Astrocyte of the spinal cord (primary cell): ENCODE measurements around the gene SLC2A2.
A peak's percentile ranks its signal among the peaks of the same experiment; 100 is the strongest.

Experiments
- DNase-seq: peaks from one replicate; pipeline ENCODE4 v3.0.0; 2011; ENCODE audit warnings: low read depth, low spot score
- H3K4me3 ChIP-seq: 2 replicates; pipeline ENCODE4 v1.5.1; 2011; ENCODE audit warnings: low read depth, mild to moderate bottlenecking, low read length, moderate library complexity
- CTCF ChIP-seq: IDR thresholded peaks from 2 replicates; pipeline ENCODE4 v1.5.1; 2012; ENCODE audit warnings: low read depth, mild to moderate bottlenecking, low read length, inconsistent platforms
- in situ Hi-C: cut with HindIII; loops from 2 replicates; pipeline ENCODE4 v1.10.0; 2017; ENCODE audit warnings: low sequenced_read_pairs

The SLC2A2 gene

GRCh38 chr3:171021377-171021776, 5.1 kb downstream of the SLC2A2 start:
- no peak for DNase-seq
- H3K4me3 ChIP-seq = no peak overlapping the region
- in situ Hi-C loops = no loop called here
- TF ChIP-seq CTCF = no peak

GRCh38 chr3:171018156-171018935, 8.2 kb downstream of the SLC2A2 start:
- in situ Hi-C loops = no loop called here

GRCh38 chr3:171013822-171014748, 12.4 kb downstream of the SLC2A2 start:
- TF ChIP-seq CTCF = no peak
- DNase-seq = no peak
- in situ Hi-C loops = no loop called here
- H3K4me3 ChIP-seq = no peak overlapping the region

More at GRCh38 chr3:171018156-171018935, 8.2 kb downstream of the SLC2A2 start:
- H3K4me3 ChIP-seq = no peak overlapping the region
- peak; percentile 36 for TF ChIP-seq CTCF
- no peak for DNase-seq

- DNase-seq = no peak
- in situ Hi-C loops = no loop called here
- no peak overlapping the region for H3K4me3 ChIP-seq
- no peak for TF ChIP-seq CTCF
Observed at GRCh38 chr3:171011873-171012336, 14.6 kb downstream of the SLC2A2 start.

GRCh38 chr3:171011109-171011872, 15.2 kb downstream of the SLC2A2 start:
- in situ Hi-C loops = no loop called here
- TF ChIP-seq CTCF = no peak
- H3K4me3 ChIP-seq = no peak overlapping the region
- DNase-seq = no peak

GRCh38 chr3:171007316-171007715, 19.2 kb downstream of the SLC2A2 start:
- TF ChIP-seq CTCF = no peak
- in situ Hi-C loops = no loop called here
- no peak for DNase-seq
- H3K4me3 ChIP-seq = no peak overlapping the region
